GM23338 (cell line): ENCODE measurements around the gene KYNU. TPM values are rescaled to one million over a fixed set of nuclear protein-coding genes. Genes with fewer than 3 reads are reported as not detected.

ENCODE experiments used
- ATAC-seq: fragments of 200-7000 bp; cut with Tn5 transposase; 3 replicates; pipeline ENCODE4 v1.9.1; 2020
- DNase-seq: peaks from one replicate; pipeline ENCODE4 v3.0.0-alpha.2; 2015; ENCODE audit warnings: low spot score
- H2AFZ ChIP-seq: fragments of 200-600 bp; sonication (generic); 2 replicates; pipeline ENCODE4 v1.8.0; 2016; ENCODE audit warnings: antibody characterized with exemption, mild to moderate bottlenecking, moderate library complexity
- H3F3A ChIP-seq: fragments of 200-600 bp; sonication (generic); replicated peaks from 2 replicates; pipeline ENCODE4 v1.8.0; 2017; ENCODE audit warnings: antibody characterized with exemption, mixed run types, low read depth
- H3K27ac ChIP-seq: fragments of 200-600 bp; sonication (generic); 2 replicates; pipeline ENCODE4 v1.6.1; 2016; ENCODE audit warnings: low read depth
- H3K27me3 ChIP-seq: fragments of 200-600 bp; sonication (generic); 2 replicates; pipeline ENCODE4 v1.8.0; 2016; ENCODE audit warnings: mild to moderate bottlenecking, mixed run types, moderate library complexity; ENCODE audit not compliant: insufficient read depth
- H3K36me3 ChIP-seq: fragments of 200-600 bp; sonication (generic); 2 replicates; pipeline ENCODE4 v1.8.0; 2016; ENCODE audit warnings: mild to moderate bottlenecking; ENCODE audit not compliant: insufficient read depth
- H3K4me1 ChIP-seq: fragments of 200-600 bp; sonication (generic); 2 replicates; pipeline ENCODE4 v1.8.0; 2016; ENCODE audit warnings: mild to moderate bottlenecking, moderate library complexity; ENCODE audit not compliant: insufficient read depth
- H3K4me2 ChIP-seq: fragments of 200-600 bp; sonication (generic); 2 replicates; pipeline ENCODE4 v1.7.1; 2017; ENCODE audit warnings: mixed run types
- H3K4me3 ChIP-seq: fragments of 200-600 bp; sonication (generic); 2 replicates; pipeline ENCODE4 v1.6.1; 2016; ENCODE audit warnings: mixed run types
- H3K79me2 ChIP-seq: fragments of 200-600 bp; sonication (generic); replicated peaks from 2 replicates; pipeline ENCODE4 v1.8.0; 2017; ENCODE audit warnings: mild to moderate bottlenecking; ENCODE audit not compliant: insufficient read depth
- H3K9me2 ChIP-seq: fragments of 200-600 bp; sonication (generic); 2 replicates; pipeline ENCODE4 v1.8.0; 2017; ENCODE audit not compliant: insufficient read depth
- H4K20me1 ChIP-seq: fragments of 200-600 bp; sonication (generic); replicated peaks from 2 replicates; pipeline ENCODE4 v1.8.0; 2017; ENCODE audit warnings: mild to moderate bottlenecking; ENCODE audit not compliant: insufficient read depth
- H3K27ac Mint-ChIP-seq: 2 replicates; pipeline ENCODE4 v1.8.0; 2020; ENCODE audit warnings: inconsistent platforms, mild to moderate bottlenecking, moderate library complexity, mixed read lengths
- H3K27me3 Mint-ChIP-seq: 3 replicates; pipeline ENCODE4 v1.8.0; 2022; ENCODE audit warnings: low read depth, mild to moderate bottlenecking, moderate library complexity, mixed read lengths, inconsistent platforms; ENCODE audit not compliant: insufficient read depth, poor library complexity
- H3K36me3 Mint-ChIP-seq: 3 replicates; pipeline ENCODE4 v1.8.0; 2021; ENCODE audit warnings: low read depth, mild to moderate bottlenecking, inconsistent platforms, moderate library complexity, mixed read lengths
- H3K4me1 Mint-ChIP-seq: 3 replicates; pipeline ENCODE4 v1.8.0; 2020; ENCODE audit warnings: mild to moderate bottlenecking, inconsistent platforms, mixed read lengths
- H3K4me3 Mint-ChIP-seq: 3 replicates; pipeline ENCODE4 v1.8.0; 2021; ENCODE audit warnings: moderate library complexity, mild to moderate bottlenecking, inconsistent platforms, mixed read lengths
- H3K9me3 Mint-ChIP-seq: 3 replicates; pipeline ENCODE4 v1.8.0; 2020; ENCODE audit warnings: moderate library complexity, mild to moderate bottlenecking, inconsistent platforms, mixed read lengths
- CREB1 ChIP-seq: fragments of 250-450 bp; sonication (Bioruptor Pico); IDR thresholded peaks from 2 replicates; pipeline ENCODE4 v1.5.0; 2020; ENCODE audit warnings: low read depth, mild to moderate bottlenecking, moderate library complexity
- CTCF ChIP-seq, 2 experiments: fragments of 200-600 bp in 1 of 2; sonication (generic) in 1 of 2; conservative IDR thresholded peaks; 2 replicates each; pipeline versions ENCODE4 v1.5.1 to v1.6.1; 2016 to 2017; ENCODE audit warnings: antibody characterized with exemption in 2 of 2, low read depth in 2 of 2, mild to moderate bottlenecking in 2 of 2, moderate library complexity in 1 of 2
- EZH2 ChIP-seq: fragments of 200-600 bp; sonication (generic); IDR thresholded peaks from one replicate; pipeline ENCODE4 v1.8.0; 2017; ENCODE audit warnings: antibody characterized with exemption, mild to moderate bottlenecking, low read depth; ENCODE audit not compliant: unreplicated experiment
- EZH2phosphoT487 ChIP-seq: fragments of 200-600 bp; sonication (generic); IDR thresholded peaks from one replicate; pipeline ENCODE4 v1.8.1; 2018; ENCODE audit warnings: antibody characterized with exemption; ENCODE audit not compliant: unreplicated experiment
- JUNB ChIP-seq: IDR thresholded peaks from one replicate; pipeline ENCODE4 v1.6.1; 2016; ENCODE audit warnings: antibody characterized with exemption; ENCODE audit not compliant: unreplicated experiment
- NANOG ChIP-seq: IDR thresholded peaks from 2 replicates; pipeline ENCODE4 v1.6.1; 2016; ENCODE audit warnings: antibody characterized with exemption, borderline replicate concordance
- POLR2AphosphoS5 ChIP-seq: IDR thresholded peaks from 2 replicates; pipeline ENCODE4 v1.6.1; 2016; ENCODE audit warnings: antibody characterized with exemption, low read depth
- STAT1 ChIP-seq: IDR thresholded peaks from one replicate; pipeline ENCODE4 v1.6.1; 2016; ENCODE audit warnings: antibody characterized with exemption; ENCODE audit not compliant: unreplicated experiment
- ZNF114 ChIP-seq: fragments of 250-450 bp; sonication (Bioruptor Pico); IDR thresholded peaks from 2 replicates; pipeline ENCODE4 v1.5.0; 2020; ENCODE audit warnings: mild to moderate bottlenecking, moderate library complexity
- ZNF331 ChIP-seq: fragments of 250-450 bp; sonication (Bioruptor Pico); IDR thresholded peaks from 2 replicates; pipeline ENCODE4 v1.5.0; 2020; ENCODE audit warnings: low read depth, mild to moderate bottlenecking, moderate library complexity
- polyA plus RNA-seq: library from polyadenylated mRNA; unstranded; fragments of >200 nt; fragmentation: Nextera tagmentation; extraction: Ambion mirVana; gene quantifications from 2 replicates; pipeline ENCODE4 v1.2.1, GENCODE V29; 2016
- total RNA-seq: library from RNA; depleted of rRNA; stranded (reverse); fragments of >200 nt; shearing (Covaris generic); gene quantifications from 2 replicates; pipeline ENCODE4 v1.2.3, GENCODE V29; 2014
- TF ChIP-seq, protein P1 (sequence below): IDR thresholded peaks from one replicate; pipeline ENCODE4 v1.6.1; 2018; ENCODE audit warnings: antibody characterized with exemption; ENCODE audit not compliant: unreplicated experiment
- TF ChIP-seq, protein P2 (sequence below): fragments of 250-450 bp; sonication (Bioruptor Pico); IDR thresholded peaks from 2 replicates; pipeline ENCODE4 v1.5.0; 2020; ENCODE audit warnings: mild to moderate bottlenecking, moderate library complexity
- TF ChIP-seq, protein P3 (sequence below): IDR thresholded peaks from 2 replicates; pipeline ENCODE4 v1.6.1; 2016; ENCODE audit warnings: antibody characterized with exemption

The KYNU gene
- total and polyA plus RNA-seq, 2 experiments from 2014 or later, result 0.03 to 0.21 TPM

- Histone ChIP-seq H3K9me2 (0 out of 2 replicates have a peak, but pooled peaks cover 4% of the 10 kb centered on the region), H3K79me2 (no peaks in the 10 kb centered on the region), H2AFZ (no peak overlapping the region), H3K4me2 (no peak overlapping the region), H3K27me3 (no peaks in the 10 kb centered on the region), H3K36me3 (no peaks in the 10 kb centered on the region), H3F3A (no peaks in the 10 kb centered on the region), H3K4me1 (no peaks in the 10 kb centered on the region), H3K4me3 (no peak overlapping the region), H4K20me1 (no peaks in the 10 kb centered on the region), H3K27ac (no peak overlapping the region)
- Mint-ChIP-seq H3K4me1 (no peaks in the 10 kb centered on the region; the same call in 2 of the 3 replicates), H3K4me3 (no peak overlapping the region), H3K9me3 (no peaks in the 10 kb centered on the region), H3K27ac (no peak overlapping the region), H3K27me3 (no peaks in the 10 kb centered on the region), H3K36me3 (no peaks in the 10 kb centered on the region)
- DNase-seq (no peak), ATAC-seq (no peak)
- TF ChIP-seq POLR2AphosphoS5 (no peak), ZNF331 (CRISPR knock-in tag) (no peak), CTCF (conservative IDR thresholded peaks at IDR 0.05; ENCODE audit: low read depth in 2 of 2) (no peak), JUNB (no peak), CREB1 (CRISPR knock-in tag) (no peak), EZH2 (no peak), EZH2phosphoT487 (no peak), NANOG (no peak), ZNF114 (no peak), STAT1 (no peak)
- TF ChIP-seq, protein P1, sequence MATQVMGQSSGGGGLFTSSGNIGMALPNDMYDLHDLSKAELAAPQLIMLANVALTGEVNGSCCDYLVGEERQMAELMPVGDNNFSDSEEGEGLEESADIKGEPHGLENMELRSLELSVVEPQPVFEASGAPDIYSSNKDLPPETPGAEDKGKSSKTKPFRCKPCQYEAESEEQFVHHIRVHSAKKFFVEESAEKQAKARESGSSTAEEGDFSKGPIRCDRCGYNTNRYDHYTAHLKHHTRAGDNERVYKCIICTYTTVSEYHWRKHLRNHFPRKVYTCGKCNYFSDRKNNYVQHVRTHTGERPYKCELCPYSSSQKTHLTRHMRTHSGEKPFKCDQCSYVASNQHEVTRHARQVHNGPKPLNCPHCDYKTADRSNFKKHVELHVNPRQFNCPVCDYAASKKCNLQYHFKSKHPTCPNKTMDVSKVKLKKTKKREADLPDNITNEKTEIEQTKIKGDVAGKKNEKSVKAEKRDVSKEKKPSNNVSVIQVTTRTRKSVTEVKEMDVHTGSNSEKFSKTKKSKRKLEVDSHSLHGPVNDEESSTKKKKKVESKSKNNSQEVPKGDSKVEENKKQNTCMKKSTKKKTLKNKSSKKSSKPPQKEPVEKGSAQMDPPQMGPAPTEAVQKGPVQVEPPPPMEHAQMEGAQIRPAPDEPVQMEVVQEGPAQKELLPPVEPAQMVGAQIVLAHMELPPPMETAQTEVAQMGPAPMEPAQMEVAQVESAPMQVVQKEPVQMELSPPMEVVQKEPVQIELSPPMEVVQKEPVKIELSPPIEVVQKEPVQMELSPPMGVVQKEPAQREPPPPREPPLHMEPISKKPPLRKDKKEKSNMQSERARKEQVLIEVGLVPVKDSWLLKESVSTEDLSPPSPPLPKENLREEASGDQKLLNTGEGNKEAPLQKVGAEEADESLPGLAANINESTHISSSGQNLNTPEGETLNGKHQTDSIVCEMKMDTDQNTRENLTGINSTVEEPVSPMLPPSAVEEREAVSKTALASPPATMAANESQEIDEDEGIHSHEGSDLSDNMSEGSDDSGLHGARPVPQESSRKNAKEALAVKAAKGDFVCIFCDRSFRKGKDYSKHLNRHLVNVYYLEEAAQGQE, result no peak
- TF ChIP-seq, protein P2, sequence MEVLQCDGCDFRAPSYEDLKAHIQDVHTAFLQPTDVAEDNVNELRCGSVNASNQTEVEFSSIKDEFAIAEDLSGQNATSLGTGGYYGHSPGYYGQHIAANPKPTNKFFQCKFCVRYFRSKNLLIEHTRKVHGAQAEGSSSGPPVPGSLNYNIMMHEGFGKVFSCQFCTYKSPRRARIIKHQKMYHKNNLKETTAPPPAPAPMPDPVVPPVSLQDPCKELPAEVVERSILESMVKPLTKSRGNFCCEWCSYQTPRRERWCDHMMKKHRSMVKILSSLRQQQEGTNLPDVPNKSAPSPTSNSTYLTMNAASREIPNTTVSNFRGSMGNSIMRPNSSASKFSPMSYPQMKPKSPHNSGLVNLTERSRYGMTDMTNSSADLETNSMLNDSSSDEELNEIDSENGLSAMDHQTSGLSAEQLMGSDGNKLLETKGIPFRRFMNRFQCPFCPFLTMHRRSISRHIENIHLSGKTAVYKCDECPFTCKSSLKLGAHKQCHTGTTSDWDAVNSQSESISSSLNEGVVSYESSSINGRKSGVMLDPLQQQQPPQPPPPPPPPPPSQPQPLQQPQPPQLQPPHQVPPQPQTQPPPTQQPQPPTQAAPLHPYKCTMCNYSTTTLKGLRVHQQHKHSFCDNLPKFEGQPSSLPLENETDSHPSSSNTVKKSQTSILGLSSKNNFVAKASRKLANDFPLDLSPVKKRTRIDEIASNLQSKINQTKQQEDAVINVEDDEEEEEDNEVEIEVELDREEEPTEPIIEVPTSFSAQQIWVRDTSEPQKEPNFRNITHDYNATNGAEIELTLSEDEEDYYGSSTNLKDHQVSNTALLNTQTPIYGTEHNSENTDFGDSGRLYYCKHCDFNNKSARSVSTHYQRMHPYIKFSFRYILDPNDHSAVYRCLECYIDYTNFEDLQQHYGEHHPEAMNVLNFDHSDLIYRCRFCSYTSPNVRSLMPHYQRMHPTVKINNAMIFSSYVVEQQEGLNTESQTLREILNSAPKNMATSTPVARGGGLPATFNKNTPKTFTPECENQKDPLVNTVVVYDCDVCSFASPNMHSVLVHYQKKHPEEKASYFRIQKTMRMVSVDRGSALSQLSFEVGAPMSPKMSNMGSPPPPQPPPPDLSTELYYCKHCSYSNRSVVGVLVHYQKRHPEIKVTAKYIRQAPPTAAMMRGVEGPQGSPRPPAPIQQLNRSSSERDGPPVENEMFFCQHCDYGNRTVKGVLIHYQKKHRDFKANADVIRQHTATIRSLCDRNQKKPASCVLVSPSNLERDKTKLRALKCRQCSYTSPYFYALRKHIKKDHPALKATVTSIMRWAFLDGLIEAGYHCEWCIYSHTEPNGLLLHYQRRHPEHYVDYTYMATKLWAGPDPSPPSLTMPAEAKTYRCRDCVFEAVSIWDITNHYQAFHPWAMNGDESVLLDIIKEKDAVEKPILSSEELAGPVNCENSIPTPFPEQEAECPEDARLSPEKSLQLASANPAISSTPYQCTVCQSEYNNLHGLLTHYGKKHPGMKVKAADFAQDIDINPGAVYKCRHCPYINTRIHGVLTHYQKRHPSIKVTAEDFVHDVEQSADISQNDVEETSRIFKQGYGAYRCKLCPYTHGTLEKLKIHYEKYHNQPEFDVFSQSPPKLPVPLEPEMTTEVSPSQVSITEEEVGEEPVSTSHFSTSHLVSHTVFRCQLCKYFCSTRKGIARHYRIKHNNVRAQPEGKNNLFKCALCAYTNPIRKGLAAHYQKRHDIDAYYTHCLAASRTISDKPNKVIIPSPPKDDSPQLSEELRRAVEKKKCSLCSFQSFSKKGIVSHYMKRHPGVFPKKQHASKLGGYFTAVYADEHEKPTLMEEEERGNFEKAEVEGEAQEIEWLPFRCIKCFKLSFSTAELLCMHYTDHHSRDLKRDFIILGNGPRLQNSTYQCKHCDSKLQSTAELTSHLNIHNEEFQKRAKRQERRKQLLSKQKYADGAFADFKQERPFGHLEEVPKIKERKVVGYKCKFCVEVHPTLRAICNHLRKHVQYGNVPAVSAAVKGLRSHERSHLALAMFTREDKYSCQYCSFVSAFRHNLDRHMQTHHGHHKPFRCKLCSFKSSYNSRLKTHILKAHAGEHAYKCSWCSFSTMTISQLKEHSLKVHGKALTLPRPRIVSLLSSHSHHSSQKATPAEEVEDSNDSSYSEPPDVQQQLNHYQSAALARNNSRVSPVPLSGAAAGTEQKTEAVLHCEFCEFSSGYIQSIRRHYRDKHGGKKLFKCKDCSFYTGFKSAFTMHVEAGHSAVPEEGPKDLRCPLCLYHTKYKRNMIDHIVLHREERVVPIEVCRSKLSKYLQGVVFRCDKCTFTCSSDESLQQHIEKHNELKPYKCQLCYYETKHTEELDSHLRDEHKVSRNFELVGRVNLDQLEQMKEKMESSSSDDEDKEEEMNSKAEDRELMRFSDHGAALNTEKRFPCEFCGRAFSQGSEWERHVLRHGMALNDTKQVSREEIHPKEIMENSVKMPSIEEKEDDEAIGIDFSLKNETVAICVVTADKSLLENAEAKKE (CRISPR knock-in tag), result no peak
- TF ChIP-seq, protein P3, sequence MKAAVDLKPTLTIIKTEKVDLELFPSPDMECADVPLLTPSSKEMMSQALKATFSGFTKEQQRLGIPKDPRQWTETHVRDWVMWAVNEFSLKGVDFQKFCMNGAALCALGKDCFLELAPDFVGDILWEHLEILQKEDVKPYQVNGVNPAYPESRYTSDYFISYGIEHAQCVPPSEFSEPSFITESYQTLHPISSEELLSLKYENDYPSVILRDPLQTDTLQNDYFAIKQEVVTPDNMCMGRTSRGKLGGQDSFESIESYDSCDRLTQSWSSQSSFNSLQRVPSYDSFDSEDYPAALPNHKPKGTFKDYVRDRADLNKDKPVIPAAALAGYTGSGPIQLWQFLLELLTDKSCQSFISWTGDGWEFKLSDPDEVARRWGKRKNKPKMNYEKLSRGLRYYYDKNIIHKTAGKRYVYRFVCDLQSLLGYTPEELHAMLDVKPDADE, result no peak
These were observed 27.6 kb upstream of the KYNU start for GRCh38 chr2:142849820-142850219.
